GM12878 (cell line): ENCODE data around the gene MEGF11. TPM values are rescaled to one million over a fixed set of nuclear protein-coding genes. Genes with fewer than 3 reads are reported as not detected.

Experiments used
- ATAC-seq: fragments of 200-7000 bp; cut with Tn5 transposase; 3 replicates; pipeline ENCODE4 v1.9.1; 2020; ENCODE audit warnings: mild to moderate bottlenecking, moderate library complexity
- BruUV-seq: library from RNA; stranded (reverse); fragments of 400-500 nt; replicated peaks from 2 replicates; lab custom pipeline; 2021; lab: Mats Ljungman, UMichigan
- CTCF ChIA-PET: fragments of 300-600 bp; sonication (Branson Sonifier 250); formaldehyde crosslinking; extraction: SDS; loops from one replicate; lab custom pipeline; 2021; ENCODE audit warnings: inconsistent platforms; lab: Yijun Ruan, JAX
- POLR2A ChIA-PET: fragments of 350-600 bp; formaldehyde crosslinking; extraction: SDS; loops from one replicate; lab custom pipeline; 2021; ENCODE audit warnings: inconsistent platforms; lab: Charles Lee
- RAD21 ChIA-PET: fragments of 300-600 bp; sonication (Branson Sonifier 250); formaldehyde crosslinking; loops from one replicate; lab custom pipeline; 2023; ENCODE audit warnings: antibody characterized with exemption; ENCODE audit not compliant: unreplicated experiment; lab: Charles Lee
- SMC1A ChIA-PET: fragments of 300-600 bp; sonication (Branson Sonifier 250); formaldehyde crosslinking; loops from one replicate; lab custom pipeline; 2023; ENCODE audit not compliant: unreplicated experiment, uncharacterized antibody; lab: Charles Lee
- DNase-seq: peaks from one replicate; pipeline ENCODE4 v3.0.0-alpha.2; 2011; ENCODE audit warnings: low read depth, low spot score
- FAIRE-seq: peaks from 3 replicates; lab custom pipeline; 2011; peaks lifted over from hg19 to GRCh38; lab: Jason Lieb, UNC
- H2AFZ ChIP-seq: 2 replicates; pipeline ENCODE4 v1.6.0; 2011; ENCODE audit warnings: low read depth, low read length, control low read depth; ENCODE audit not compliant: control insufficient read depth
- H3K27ac ChIP-seq: 2 replicates; pipeline ENCODE4 v1.5.1; 2011; ENCODE audit warnings: control low read depth; ENCODE audit not compliant: control insufficient read depth, insufficient read depth
- H3K27me3 ChIP-seq, 2 experiments: replicated peaks in 1 of 2; 2 replicates each; pipeline versions ENCODE4 v1.6.0 to v1.6.1; 2011; ENCODE audit warnings: low read length in 1 of 2; ENCODE audit not compliant: control insufficient read depth in 2 of 2, insufficient read depth in 2 of 2
- H3K36me3 ChIP-seq, 2 experiments: 2 replicates each; pipeline ENCODE4 v1.5.1; 2011; ENCODE audit warnings: low read length in 1 of 2; ENCODE audit not compliant: control insufficient read depth in 2 of 2, insufficient read depth in 2 of 2
- H3K4me1 ChIP-seq: 2 replicates; pipeline ENCODE4 v1.6.1; 2011; ENCODE audit warnings: mild to moderate bottlenecking, low read length, moderate library complexity, mixed read lengths; ENCODE audit not compliant: control insufficient read depth, insufficient read depth
- H3K4me2 ChIP-seq: 2 replicates; pipeline ENCODE4 v1.6.0; 2011; ENCODE audit warnings: control low read depth; ENCODE audit not compliant: control insufficient read depth, insufficient read depth
- H3K4me3 ChIP-seq: fragments of 200-600 bp; sonication (generic); 2 replicates; pipeline ENCODE4 v1.5.1; 2016
- H3K79me2 ChIP-seq: 2 replicates; pipeline ENCODE4 v1.6.0; 2011; ENCODE audit warnings: low read length; ENCODE audit not compliant: control insufficient read depth, insufficient read depth
- H3K9ac ChIP-seq: 2 replicates; pipeline ENCODE4 v1.8.0; 2011; ENCODE audit warnings: low read length, control low read depth, mixed read lengths; ENCODE audit not compliant: control insufficient read depth, insufficient read depth
- H3K9me3 ChIP-seq: replicated peaks from 3 replicates; pipeline ENCODE4 v1.5.1; 2011; ENCODE audit warnings: mild to moderate bottlenecking, low read length; ENCODE audit not compliant: control insufficient read depth, insufficient read depth
- H4K20me1 ChIP-seq: 2 replicates; pipeline ENCODE4 v1.6.0; 2011; ENCODE audit not compliant: control insufficient read depth, insufficient read depth
- GABPA ChIP-seq: IDR thresholded peaks from 2 replicates; pipeline ENCODE4 v1.6.1; 2014; ENCODE audit warnings: antibody characterized with exemption, low read depth, mild to moderate bottlenecking, inconsistent platforms
- MEF2B ChIP-seq: fragments of 450-650 bp; IDR thresholded peaks from 2 replicates; pipeline ENCODE4 v1.6.1; 2018; ENCODE audit warnings: mild to moderate bottlenecking, moderate library complexity; ENCODE audit not compliant: partially characterized antibody, poor library complexity, severe bottlenecking
- PAX5 ChIP-seq: IDR thresholded peaks from 2 replicates; pipeline ENCODE4 v1.6.1; 2011; ENCODE audit warnings: low read depth, low read length, borderline replicate concordance
- SUZ12 ChIP-seq: fragments of 200-600 bp; sonication (generic); IDR thresholded peaks from one replicate; pipeline ENCODE4 v1.6.1; 2018; ENCODE audit warnings: antibody characterized with exemption, mild to moderate bottlenecking; ENCODE audit not compliant: unreplicated experiment
- ZNF207 ChIP-seq: fragments of 450-650 bp; IDR thresholded peaks from 2 replicates; pipeline ENCODE4 v1.6.1; 2014; ENCODE audit warnings: antibody characterized with exemption, mild to moderate bottlenecking, borderline replicate concordance
- WGBS: methylation state at CpG from one replicate; pipeline ENCODE4 v1.1.6; 2016; ENCODE audit warnings: low lambda C conversion rate; ENCODE audit not compliant: insufficient replicate concordance, insufficient coverage; ENCODE audit errors: missing lambda C conversion rate; 5-methylcytosine and 5-hydroxymethylcytosine counted together
- in situ Hi-C: fragments of 300-500 bp; cut with MboI; formaldehyde crosslinking; loops from 9 replicates; pipeline ENCODE4 v1.14.3; 2018; ENCODE audit warnings: mixed read lengths
- intact Hi-C: fragments of 100-400 bp; cut with micrococcal nuclease; formaldehyde crosslinking; loops from one replicate; pipeline ENCODE4 v1.14.2; 2022; ENCODE audit not compliant: unreplicated experiment
- polyA plus RNA-seq, 11 experiments: library from polyadenylated mRNA; depleted of rRNA in 4 of 11; unstranded in 6 of 11; stranded (reverse) in 5 of 11; fragments of >200 nt; fragmentation: Nextera tagmentation in 4 of 11; fragmentation: Illumina TruSeq in 1 of 11; extraction: Ambion mirVana in 4 of 11; extraction: Trizol in 1 of 11; gene quantifications; 1 replicate in 1 of 11; 2 replicates in 10 of 11; pipeline versions ENCODE4 v1.2.1 to v1.2.3, GENCODE V29; 2011 to 2016; ENCODE audit warnings: inconsistent platforms in 2 of 11, missing spikeins in 2 of 11, low read depth in 1 of 11
- total RNA-seq, 4 experiments: library from RNA; depleted of rRNA in 3 of 4; stranded (reverse); fragments of >200 nt in 3 of 4; fragmentation: Illumina TruSeq in 1 of 4; extraction: Trizol in 1 of 4; gene quantifications; 2 replicates each; pipeline versions ENCODE4 v1.2.1 to v1.2.3, GENCODE V29; 2013 to 2021
- TF ChIP-seq, protein P1 (sequence below): fragments of 450-650 bp; IDR thresholded peaks from 2 replicates; pipeline ENCODE4 v1.6.1; 2017; ENCODE audit warnings: borderline replicate concordance
- TF ChIP-seq, protein P2 (sequence below): fragments of 450-650 bp; IDR thresholded peaks from 2 replicates; pipeline ENCODE4 v1.6.1; 2016; ENCODE audit warnings: mild to moderate bottlenecking, moderate library complexity, borderline replicate concordance

Gene MEGF11
- total and polyA plus RNA-seq, 10 of the 15 experiments (the other 5 are each of a cell fraction or from before 2014, with no cell fraction given): 0.03 to 1.7 (median 0.49) TPM

DNA sequence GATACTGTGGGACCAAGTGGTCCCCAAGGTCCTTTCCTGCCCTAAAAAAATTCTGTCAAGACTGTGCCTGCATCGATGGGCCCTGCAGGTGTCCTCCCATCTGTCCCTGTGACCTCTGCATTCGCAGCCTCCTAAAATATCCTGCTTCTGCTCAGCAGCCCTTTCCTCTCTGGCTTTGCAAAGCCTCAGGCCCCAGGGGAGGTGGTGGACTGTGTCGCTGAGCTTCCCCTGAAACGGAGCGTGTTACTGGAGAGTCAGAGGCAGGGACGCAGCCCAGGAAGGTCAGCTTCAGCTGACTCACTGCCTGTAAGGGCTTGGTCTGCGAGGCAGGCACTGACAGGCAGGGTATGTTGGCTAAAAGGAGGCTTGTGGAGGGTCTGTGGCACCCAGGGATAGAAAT is 274.2 kb downstream of the MEGF11 start:
- Histone ChIP-seq H3K27me3 (peaks cover 0 to 1% of the 10 kb centered on the region in 2 experiments; a peak in 1 of 4 replicates), H3K4me1 (no peaks in the 10 kb centered on the region; the same call in 1 of the 2 replicates), H3K36me3 (no peaks in the 10 kb centered on the region), H3K79me2 (no peaks in the 10 kb centered on the region), H4K20me1 (no peaks in the 10 kb centered on the region), H3K4me2 (no peak overlapping the region), H3K27ac (no peak overlapping the region), H2AFZ (no peak overlapping the region), H3K4me3 (no peak overlapping the region), H3K9me3 (no peaks in the 10 kb centered on the region), H3K9ac (no peak overlapping the region)
- ChIA-PET POLR2A (interaction anchor here (0.6 to 1.4 kb wide), 4 partner anchors 12 to 466 kb away, joined by 3 to 5 read pairs (median 4); no protein-coding TSS in a partner anchor), CTCF (interaction anchor here (0.6 to 3.9 kb wide), 9 partner anchors 10 to 962 kb away, joined by 3 to 19 read pairs (median 3); no protein-coding TSS in a partner anchor), SMC1A (interaction anchor here (1.0 to 4.6 kb wide), 5 partner anchors 11 to 116 kb away, joined by 3 to 21 read pairs (median 5); no protein-coding TSS in a partner anchor), RAD21 (interaction anchor here (1.2 to 2.2 kb wide), 4 partner anchors 10 to 108 kb away, joined by 4 to 14 read pairs (median 8); no protein-coding TSS in a partner anchor)
- in situ Hi-C loops (no loop called here), intact Hi-C loops (no loop called here)
- 14% methylated on average over 7 of the region's 7 CpGs for WGBS
- TF ChIP-seq MEF2B: peak; percentile 56
- TF ChIP-seq, protein P1, sequence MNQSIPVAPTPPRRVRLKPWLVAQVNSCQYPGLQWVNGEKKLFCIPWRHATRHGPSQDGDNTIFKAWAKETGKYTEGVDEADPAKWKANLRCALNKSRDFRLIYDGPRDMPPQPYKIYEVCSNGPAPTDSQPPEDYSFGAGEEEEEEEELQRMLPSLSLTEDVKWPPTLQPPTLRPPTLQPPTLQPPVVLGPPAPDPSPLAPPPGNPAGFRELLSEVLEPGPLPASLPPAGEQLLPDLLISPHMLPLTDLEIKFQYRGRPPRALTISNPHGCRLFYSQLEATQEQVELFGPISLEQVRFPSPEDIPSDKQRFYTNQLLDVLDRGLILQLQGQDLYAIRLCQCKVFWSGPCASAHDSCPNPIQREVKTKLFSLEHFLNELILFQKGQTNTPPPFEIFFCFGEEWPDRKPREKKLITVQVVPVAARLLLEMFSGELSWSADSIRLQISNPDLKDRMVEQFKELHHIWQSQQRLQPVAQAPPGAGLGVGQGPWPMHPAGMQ: no peak
- peak; percentile 12; the same call in 2 of the 3 replicates for ATAC-seq
- BruUV-seq: no TSS peak
- no peak for FAIRE-seq
- no peak for DNase-seq

DNA sequence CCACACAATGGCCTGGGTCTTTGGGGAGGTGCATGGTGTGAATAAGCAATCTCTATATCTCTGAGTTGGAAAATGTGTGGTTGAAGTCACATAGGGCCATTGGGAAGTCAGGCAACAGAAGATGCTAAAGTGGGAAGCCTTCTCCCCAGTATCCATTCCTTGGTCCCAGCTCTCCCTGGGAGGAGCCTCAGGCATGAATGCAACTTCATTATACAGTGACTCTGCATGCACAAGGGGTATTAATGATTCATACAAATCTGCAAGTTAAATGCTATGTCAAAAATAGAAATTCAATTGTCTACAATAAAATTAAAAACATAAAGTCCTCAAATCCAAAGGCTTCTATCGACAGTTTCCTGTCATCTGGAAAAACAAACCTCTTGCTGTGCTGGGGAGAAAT is 275.4 kb downstream of the MEGF11 start:
- Histone ChIP-seq H3K27me3 (peaks cover 0 to 1% of the 10 kb centered on the region in 2 experiments; a peak in 1 of 4 replicates), H3K79me2 (no peaks in the 10 kb centered on the region), H3K4me3 (no peak overlapping the region), H4K20me1 (no peaks in the 10 kb centered on the region), H2AFZ (no peak overlapping the region), H3K9ac (no peak overlapping the region), H3K36me3 (no peaks in the 10 kb centered on the region), H3K9me3 (no peaks in the 10 kb centered on the region), H3K4me2 (no peak overlapping the region), H3K27ac (no peak overlapping the region), H3K4me1 (no peaks in the 10 kb centered on the region; the same call in 1 of the 2 replicates)
- DNase-seq: no peak
- ChIA-PET RAD21 (interaction anchor here (0.6 to 2.2 kb wide), 2 partner anchors 53 to 61 kb away, joined by 4 to 11 read pairs; no protein-coding TSS in a partner anchor), CTCF (interaction anchor here (1.0 kb wide), 1 partner anchor 61 kb away, joined by 4 read pairs; no protein-coding TSS in a partner anchor), SMC1A (interaction anchor here (1.6 to 4.6 kb wide), 3 partner anchors 57 to 62 kb away, joined by 5 to 21 read pairs (median 14); no protein-coding TSS in a partner anchor), POLR2A (no interaction called here)
- no TSS peak for BruUV-seq
- ATAC-seq: no peak
- 0% methylated on average over 1 of the region's 1 CpG for WGBS
- no peak for FAIRE-seq
- TF ChIP-seq SUZ12 (no peak), ZNF207 (no peak), PAX5 (no peak), GABPA (no peak)
- TF ChIP-seq, protein P2, sequence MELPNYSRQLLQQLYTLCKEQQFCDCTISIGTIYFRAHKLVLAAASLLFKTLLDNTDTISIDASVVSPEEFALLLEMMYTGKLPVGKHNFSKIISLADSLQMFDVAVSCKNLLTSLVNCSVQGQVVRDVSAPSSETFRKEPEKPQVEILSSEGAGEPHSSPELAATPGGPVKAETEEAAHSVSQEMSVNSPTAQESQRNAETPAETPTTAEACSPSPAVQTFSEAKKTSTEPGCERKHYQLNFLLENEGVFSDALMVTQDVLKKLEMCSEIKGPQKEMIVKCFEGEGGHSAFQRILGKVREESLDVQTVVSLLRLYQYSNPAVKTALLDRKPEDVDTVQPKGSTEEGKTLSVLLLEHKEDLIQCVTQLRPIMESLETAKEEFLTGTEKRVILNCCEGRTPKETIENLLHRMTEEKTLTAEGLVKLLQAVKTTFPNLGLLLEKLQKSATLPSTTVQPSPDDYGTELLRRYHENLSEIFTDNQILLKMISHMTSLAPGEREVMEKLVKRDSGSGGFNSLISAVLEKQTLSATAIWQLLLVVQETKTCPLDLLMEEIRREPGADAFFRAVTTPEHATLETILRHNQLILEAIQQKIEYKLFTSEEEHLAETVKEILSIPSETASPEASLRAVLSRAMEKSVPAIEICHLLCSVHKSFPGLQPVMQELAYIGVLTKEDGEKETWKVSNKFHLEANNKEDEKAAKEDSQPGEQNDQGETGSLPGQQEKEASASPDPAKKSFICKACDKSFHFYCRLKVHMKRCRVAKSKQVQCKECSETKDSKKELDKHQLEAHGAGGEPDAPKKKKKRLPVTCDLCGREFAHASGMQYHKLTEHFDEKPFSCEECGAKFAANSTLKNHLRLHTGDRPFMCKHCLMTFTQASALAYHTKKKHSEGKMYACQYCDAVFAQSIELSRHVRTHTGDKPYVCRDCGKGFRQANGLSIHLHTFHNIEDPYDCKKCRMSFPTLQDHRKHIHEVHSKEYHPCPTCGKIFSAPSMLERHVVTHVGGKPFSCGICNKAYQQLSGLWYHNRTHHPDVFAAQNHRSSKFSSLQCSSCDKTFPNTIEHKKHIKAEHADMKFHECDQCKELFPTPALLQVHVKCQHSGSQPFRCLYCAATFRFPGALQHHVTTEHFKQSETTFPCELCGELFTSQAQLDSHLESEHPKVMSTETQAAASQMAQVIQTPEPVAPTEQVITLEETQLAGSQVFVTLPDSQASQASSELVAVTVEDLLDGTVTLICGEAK: no peak
- intact Hi-C loops (no loop called here), in situ Hi-C loops (no loop called here)
